HG02938 (cell line): ENCODE data around the gene PRDX1.
"Not testable (repeated sequence)": the region's sequence is repeated elsewhere in the genome, so short reads cannot be mapped to it uniquely, and the experiment has no call there.

Experiments
- ATAC-seq: cut with Tn5 transposase; IDR thresholded peaks from one replicate; pipeline ENCODE4 v1.9.1; 2021; ENCODE audit warnings: mild to moderate bottlenecking, moderate library complexity; ENCODE audit not compliant: unreplicated experiment

The PRDX1 gene

GRCh38 chr1:45536886-45537285, 15.2 kb upstream of the PRDX1 start:
- ATAC-seq, result no peak

- ATAC-seq, result no peak
These were observed 14.5 kb upstream of the PRDX1 start for GRCh38 chr1:45535988-45536766.

- ATAC-seq, result no peak
These were observed 10.2 kb upstream of the PRDX1 start for GRCh38 chr1:45531873-45532272.

- ATAC-seq, result no peak
These were observed 9.0 kb upstream of the PRDX1 start for GRCh38 chr1:45530632-45531135.

GRCh38 chr1:45526135-45526644, 4.5 kb upstream of the PRDX1 start:
- no peak for ATAC-seq

- not testable (repeated sequence) for ATAC-seq
These were observed 2.3 kb upstream of the PRDX1 start for GRCh38 chr1:45523975-45524374.

- ATAC-seq, result not testable (repeated sequence)
These were observed 1.8 kb upstream of the PRDX1 start for GRCh38 chr1:45523516-45523915.

- no peak for ATAC-seq
These were observed 830 bp upstream of the PRDX1 start for GRCh38 chr1:45522324-45523104.

- ATAC-seq, result not testable (repeated sequence)
These were observed 1.9 kb downstream of the PRDX1 start for GRCh38 chr1:45519774-45520173.

GRCh38 chr1:45518910-45519309, 2.8 kb downstream of the PRDX1 start:
- ATAC-seq, result no peak

GRCh38 chr1:45518366-45518765, 3.3 kb downstream of the PRDX1 start:
- not testable (repeated sequence) for ATAC-seq

GRCh38 chr1:45516465-45516864, 5.2 kb downstream of the PRDX1 start:
- no peak for ATAC-seq

GRCh38 chr1:45516036-45516435, 5.6 kb downstream of the PRDX1 start:
- ATAC-seq, result no peak

- ATAC-seq, result not testable (repeated sequence)
These were observed 8.0 kb downstream of the PRDX1 start for GRCh38 chr1:45513532-45514260.

- ATAC-seq, result no peak
These were observed 9.0 kb downstream of the PRDX1 start for GRCh38 chr1:45512641-45513054.

GRCh38 chr1:45510972-45511527, 10.6 kb downstream of the PRDX1 start:
- no peak for ATAC-seq

GRCh38 chr1:45510036-45510971, 11.4 kb downstream of the PRDX1 start:
- no peak for ATAC-seq

- no peak for ATAC-seq
These were observed 13.2 kb downstream of the PRDX1 start for GRCh38 chr1:45508295-45509151.

GRCh38 chr1:45507893-45508292, 13.8 kb downstream of the PRDX1 start:
- no peak for ATAC-seq
